Fibroblast of skin of left quadriceps (primary cell): ENCODE results near the gene PIK3R3.
A peak's percentile ranks its signal among the peaks of the same experiment; 100 is the strongest.
"Not testable (repeated sequence)": the region's sequence is repeated elsewhere in the genome, so short reads cannot be mapped to it uniquely, and the experiment has no call there.

Experiments used
- DNase-seq, 2 experiments: peaks; one replicate each; pipeline ENCODE4 v3.0.0-alpha.2; 2013; ENCODE audit warnings: low read depth in 2 of 2

PIK3R3 gene

DNA sequence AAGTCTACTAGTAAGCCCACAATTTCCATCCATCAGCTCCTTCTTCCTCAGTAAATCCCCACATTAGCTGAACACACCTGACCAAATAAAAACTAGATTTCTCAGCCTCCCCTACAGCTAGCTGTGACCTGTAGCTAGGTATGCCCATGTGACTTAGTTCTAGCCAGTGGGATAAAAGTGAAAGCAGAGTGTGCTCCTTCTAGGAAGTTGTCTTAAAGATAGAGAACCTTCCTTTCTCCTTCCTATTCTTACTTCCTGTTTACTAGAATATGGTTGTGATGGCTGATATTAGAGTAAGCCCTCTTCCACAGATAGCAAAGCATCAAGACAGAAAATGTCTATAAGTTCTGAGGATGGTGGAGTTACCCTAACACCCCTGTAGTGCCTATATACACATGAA lies 67.0 kb downstream of the PIK3R3 start:
- DNase-seq = no peak

DNA sequence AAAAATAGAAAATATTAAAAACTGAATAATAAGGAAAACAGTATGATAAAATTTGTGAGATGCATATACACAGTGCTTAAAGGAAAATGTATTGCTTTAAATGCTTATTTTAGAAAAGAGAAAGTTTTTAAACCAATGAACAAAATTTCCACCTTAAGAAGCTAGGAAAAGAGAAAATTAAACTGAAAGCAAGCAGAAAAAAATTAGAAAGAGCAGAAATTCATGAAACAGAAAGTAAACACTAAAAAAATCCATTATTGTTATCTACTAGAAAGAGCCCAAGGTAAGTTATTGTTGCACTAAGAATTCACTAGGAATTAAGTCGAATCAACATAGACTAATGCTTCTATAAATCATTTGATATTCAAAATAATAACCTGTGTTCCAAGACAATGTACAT lies 67.7 kb downstream of the PIK3R3 start:
- no peak for DNase-seq

DNA sequence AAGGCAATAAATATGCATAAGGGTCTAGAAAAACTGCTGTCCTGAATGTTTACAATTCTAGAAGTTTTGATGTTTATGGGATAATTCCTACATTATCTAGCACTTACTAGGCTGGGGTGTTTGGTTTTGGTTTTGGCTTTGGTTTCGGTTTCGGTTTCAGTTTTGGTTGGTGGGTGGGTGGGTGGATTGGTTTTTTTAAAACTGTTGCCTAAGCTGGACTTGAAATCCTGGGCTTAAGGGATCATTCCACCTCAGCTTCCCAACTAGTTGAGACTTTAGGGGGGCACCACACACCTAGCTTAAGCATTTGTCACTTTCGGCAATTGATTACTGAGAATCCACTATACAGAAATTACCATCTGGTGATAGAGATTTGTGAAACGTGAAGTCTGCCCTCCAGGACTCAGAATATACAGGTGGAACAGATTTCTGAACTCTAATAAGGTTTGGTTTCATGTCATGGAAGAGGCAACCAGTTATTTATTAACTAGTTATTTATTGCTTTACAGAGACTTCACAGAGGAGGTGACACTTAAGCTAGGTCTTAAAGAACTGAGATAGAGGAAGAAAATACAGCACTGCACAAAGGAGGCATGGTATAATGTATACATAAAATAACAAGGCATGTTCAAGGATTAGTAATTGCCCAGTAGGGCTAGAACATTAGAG lies 69.6 kb downstream of the PIK3R3 start:
- no peak for DNase-seq

DNA sequence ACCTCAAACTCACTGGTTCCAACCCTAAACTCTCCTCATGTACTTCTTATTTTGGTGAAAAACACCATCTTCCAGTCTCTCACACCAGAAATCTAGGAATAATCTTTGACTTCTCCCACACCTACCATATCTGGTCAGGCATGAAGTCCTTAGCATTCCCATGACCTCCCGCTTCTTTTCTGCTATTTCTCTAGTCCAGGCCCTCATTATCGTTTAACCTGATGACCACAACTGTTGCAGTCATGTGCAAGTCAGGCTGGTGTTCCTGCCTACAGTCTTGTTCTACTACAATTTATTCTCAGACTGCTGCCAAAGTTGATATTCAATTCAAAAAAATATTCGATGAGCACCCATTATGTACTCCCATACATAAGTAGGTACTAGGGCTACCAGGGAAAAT lies 71.3 kb downstream of the PIK3R3 start:
- no peak for DNase-seq

DNA sequence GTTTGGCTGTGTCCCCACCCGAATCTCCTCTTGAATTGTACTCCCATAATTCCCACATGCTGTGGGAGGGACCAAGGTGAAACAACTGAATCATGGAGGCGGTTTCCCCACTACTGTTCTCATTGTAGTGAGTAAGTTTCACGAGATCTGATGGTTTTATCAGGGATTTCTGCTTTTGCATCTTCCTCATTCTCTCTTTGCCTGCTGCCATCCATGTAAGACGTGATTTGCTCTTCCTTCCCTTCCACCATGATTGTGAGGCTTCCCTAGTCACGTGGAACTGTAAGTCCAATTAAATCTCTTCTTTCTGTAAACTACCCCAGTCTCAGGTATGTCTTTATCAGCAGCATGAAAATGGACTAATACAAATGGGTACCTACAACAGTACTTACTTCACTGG lies 73.5 kb downstream of the PIK3R3 start:
- DNase-seq = no peak

DNA sequence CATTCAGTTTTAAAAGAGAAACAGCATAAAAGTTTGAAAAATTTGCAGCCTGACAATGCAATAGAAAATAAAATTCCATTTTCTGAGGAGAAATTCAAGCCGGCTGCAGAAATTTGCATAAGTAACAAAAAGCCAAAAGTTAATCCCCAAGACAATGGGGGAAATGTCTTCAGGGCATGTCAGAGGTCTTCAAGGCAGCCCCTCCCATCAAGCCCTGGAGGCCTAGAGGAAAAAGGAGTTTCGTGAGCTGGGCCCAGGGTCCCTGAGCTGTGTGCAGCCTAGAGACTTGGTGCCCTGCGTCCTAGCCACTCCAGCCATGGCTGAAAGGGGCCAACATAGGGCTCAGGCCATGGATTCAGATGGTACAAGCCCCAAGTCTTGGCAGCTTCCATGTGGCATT lies 74.6 kb downstream of the PIK3R3 start:
- no peak for DNase-seq

DNA sequence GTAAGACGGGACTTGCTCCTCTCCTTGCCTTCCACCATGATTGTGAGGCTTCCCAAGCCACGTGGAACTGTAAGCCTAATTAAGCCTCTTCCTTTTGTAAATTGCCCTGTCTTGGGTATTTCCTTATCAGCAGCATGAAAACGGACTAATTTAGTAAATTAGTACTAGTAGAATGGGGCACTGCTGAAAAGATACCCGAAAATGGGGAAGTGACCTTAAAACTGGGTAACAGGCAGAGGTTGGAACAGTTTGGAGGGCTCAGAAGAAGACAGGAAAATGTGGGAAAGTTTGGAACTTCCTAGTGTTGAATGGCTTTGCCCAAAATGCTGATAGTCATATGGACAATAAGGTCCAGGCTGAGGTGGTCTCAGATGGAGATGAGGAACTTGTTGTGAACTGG lies 75.2 kb downstream of the PIK3R3 start:
- not testable (repeated sequence) for DNase-seq

DNA sequence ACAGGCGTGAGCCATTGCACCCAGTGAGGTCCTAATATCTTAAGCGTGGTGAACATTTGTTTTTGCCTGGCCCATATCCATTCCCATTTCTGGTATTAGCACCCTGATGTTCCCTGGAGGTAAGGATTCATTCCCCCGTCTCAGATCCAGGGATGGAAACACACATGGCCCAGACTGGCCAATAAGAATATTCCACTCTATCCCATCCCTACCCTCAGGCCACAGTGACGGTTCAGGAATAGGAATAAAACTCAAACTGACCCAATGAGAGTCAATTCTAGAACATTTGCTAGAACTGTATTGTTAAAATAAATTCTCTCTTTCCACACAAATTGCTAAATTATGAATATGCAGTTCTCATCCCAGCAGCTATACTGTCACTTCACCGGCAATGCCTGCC lies 76.1 kb downstream of the PIK3R3 start:
- DNase-seq = no peak

DNA sequence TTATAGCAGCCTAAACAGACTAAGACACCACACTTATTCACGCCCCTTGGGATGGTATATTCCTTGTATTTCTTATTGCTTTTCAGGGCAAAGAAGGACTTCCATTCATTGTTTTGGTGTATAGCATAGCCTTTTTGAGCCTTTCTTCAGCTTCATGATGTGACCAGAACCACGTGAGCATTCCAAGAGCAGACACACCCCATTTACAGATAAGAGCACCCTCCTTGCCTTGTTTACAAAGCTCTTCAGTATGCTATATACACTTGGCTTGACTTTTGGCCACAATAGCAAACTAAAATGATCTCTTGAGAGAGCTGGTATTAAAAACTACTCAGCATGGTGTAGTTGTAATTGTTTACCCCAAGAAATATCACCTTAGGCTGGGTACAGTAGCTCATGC lies 78.7 kb downstream of the PIK3R3 start:
- no peak for DNase-seq

DNA sequence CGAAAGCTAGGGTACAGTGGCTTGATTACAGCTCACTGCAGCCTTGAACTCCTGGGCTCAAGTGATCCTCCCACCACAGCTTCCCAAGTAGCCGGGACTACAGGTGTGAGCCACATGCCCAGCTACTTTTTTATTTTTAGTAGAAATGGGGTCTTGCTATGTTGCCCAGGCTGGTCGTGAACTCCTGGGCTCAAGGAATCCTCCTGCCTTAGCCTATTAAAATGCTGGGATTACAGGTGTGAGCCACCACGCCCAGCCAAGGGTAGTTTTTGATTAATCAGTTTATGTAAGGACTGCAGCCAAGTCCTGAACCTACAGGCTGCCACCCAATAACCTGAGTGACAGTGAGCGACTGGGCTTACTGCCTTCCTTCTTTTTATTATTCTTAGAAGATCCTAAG lies 88.3 kb downstream of the PIK3R3 start:
- DNase-seq = no peak

DNA sequence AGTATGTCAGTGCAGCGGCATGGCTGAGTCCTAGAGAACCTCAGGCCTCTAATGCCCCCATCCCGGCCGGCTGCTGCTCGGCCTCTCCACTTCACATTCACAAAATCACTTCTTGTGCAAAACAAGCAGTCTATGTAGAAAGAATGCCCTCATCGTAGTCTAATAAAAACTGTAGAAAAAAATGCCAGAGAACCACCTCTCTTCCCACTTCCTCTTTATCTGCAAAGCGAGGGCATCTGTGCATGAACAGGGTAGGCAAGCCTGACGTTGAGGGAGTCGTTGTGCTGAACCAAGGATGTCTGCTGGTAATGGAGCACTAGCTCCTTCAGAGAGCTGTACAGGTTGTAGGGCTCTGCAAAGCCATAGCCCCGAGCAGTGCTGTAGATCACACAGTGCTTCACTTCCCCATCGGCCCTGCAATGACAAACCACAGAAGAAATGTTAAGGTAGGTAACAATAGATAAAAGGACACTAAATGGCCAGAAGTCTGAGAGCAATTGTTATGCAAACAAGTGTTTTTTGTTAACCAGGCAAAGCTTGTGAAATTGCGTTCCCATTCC lies 88.9 kb downstream of the PIK3R3 start:
- DNase-seq = no peak

DNA sequence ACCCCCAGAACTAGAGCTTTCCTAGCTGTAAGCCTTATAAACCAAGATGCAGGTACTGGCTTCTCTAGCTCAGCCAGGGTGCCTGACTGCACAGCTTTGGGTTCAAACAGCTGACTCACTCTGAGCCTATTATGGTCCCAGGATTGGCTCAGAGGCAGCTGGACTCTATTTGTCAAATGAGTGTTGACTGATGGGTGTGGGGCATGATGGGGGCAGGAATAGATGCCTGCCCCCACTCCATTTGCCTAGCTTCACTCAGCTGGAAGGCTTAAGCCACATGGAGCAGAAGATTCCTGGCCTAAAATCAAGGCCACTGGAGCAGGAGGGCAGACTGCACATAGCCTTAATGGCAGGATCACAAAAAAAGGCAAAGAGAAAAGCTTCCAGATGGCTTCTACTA lies 90.5 kb downstream of the PIK3R3 start:
- peak; percentile 4 to 8 for DNase-seq

DNA sequence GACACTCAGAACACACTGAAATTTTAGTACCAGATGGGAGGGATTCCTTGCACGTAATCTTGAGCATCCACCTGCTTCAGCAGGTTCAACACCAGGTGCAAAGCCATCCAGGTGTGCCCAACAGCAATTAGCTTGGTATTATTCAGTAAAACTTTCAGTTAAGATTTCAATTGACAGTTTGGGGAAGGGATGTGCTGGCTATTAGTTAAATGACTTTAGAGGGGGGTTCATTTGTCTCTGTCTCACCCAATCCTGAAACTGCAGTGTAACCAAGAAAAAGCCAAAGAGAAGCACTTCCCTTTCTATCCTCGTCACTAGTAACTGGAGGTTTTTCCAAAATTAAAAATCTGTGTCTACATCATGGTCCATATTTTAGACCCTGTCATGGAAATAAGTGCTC lies 90.9 kb downstream of the PIK3R3 start:
- DNase-seq = no peak

DNA sequence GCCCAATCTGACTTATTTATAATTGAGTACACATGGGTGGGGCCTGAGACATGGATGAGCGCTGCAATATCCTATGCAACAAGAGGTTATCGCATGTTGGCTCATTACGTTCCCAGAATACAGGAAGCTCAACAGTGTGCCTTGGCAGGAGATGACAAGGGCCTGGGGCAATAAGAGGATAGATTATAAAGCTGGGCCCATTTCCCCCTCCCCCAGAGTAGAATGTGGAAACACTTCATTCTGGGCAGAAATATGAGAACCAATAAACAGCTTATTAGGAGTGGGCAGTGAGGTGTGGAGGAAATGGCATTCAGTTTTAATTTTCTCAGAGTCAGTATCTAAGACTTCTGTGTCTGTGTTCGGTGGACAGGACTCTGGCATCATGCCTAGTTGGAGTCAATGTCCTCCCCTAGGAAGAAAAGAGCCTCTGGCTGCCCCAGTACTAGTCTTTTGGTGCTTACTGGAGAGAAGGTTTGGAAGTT lies 92.8 kb downstream of the PIK3R3 start:
- no peak for DNase-seq

DNA sequence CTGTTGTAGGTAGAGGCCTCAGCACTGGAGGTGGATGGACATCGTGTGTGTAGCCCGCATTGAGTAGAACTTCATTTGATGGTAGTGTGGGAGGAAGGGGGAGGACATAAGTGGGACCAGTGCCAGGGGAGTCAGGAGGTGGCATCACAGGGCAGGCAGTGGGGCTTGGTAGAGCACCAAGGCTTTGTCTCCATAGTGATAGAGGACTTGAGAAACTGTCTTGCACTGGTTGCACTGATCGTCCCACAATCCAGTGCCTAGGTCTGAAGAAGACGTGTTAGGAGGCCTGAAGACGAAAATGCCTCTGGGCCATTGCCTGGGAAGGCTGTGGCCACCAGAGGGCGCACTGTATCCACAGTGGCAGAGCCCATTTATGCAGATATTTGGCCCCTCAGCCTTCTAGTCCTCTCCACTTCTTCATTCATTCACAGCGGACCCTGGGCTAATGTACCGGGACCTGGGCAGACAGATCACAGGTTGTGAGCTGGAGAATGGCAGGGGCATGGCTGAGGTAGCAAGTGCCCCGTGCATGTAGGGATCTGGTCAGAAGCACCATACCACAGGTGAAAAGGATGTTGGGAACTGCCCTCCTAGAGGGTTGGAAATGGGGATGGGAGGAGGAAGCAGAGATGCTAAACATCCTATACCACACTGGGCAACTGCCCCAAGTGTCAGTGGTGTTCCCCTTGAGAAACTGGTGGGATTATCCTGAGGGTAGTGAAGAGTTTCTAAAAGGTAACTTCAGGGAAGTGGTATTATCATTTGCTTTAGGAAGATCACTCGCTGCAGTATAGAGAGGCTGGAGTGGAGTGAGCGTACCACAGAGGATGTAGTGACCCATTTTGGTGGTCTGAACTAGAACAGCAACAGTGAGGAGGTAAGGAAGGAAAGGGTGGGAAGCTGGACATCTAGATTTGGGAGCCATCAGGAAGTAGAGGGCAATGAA lies 95.3 kb downstream of the PIK3R3 start:
- DNase-seq = peak; percentile 51 to 60

DNA sequence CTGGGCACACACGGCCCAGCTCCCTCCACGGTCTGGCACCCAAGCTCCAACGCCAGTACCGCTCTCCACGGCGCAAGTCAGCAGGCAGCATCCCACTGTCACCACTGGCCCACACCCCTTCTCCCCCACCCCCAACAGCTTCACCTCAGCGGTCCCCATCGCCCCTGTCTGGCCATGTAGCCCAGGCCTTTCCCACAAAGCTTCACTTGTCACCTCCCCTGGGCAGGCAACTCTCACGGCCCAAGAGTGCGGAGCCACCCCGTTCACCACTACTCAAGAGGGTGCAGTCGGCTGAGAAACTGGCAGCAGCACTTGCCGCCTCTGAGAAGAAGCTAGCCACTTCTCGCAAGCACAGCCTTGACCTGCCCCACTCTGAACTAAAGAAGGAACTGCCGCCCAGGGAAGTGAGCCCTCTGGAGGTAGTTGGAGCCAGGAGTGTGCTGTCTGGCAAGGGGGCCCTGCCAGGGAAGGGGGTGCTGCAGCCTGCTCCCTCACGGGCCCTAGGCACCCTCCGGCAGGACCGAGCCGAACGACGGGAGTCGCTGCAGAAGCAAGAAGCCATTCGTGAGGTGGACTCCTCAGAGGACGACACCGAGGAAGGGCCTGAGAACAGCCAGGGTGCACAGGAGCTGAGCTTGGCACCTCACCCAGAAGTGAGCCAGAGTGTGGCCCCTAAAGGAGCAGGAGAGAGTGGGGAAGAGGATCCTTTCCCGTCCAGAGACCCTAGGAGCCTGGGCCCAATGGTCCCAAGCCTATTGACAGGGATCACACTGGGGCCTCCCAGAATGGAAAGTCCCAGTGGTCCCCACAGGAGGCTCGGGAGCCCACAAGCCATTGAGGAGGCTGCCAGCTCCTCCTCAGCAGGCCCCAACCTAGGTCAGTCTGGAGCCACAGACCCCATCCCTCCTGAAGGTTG lies 97.6 kb downstream of the PIK3R3 start:
- no peak for DNase-seq

DNA sequence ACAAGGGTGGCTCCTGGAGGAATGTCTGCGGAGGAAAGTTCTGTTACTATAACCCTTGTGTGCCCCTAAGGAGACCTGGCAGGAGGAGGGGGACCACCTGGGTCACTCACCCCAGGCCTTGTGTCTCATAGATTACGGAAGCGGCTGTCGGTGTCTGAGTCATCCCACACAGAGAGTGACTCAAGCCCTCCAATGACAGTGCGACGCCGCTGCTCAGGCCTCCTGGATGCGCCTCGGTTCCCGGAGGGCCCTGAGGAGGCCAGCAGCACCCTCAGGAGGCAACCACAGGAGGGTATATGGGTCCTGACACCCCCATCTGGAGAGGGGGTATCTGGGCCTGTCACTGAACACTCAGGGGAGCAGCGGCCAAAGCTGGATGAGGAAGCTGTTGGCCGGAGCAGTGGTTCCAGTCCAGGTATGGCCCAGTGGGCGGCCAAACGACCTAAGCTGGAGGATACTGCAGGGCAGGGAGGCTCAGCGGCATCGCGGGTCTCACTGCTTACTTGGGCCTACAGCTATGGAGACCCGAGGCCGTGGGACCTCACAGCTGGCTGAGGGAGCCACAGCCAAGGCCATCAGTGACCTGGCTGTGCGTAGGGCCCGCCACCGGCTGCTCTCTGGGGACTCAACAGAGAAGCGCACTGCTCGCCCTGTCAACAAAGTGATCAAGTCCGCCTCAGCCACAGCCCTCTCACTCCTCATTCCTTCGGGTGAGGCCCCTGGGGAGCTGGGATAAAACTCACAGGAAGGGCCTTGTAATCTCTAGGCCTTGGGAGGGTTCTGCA lies 101.4 kb downstream of the PIK3R3 start:
- DNase-seq = no peak

DNA sequence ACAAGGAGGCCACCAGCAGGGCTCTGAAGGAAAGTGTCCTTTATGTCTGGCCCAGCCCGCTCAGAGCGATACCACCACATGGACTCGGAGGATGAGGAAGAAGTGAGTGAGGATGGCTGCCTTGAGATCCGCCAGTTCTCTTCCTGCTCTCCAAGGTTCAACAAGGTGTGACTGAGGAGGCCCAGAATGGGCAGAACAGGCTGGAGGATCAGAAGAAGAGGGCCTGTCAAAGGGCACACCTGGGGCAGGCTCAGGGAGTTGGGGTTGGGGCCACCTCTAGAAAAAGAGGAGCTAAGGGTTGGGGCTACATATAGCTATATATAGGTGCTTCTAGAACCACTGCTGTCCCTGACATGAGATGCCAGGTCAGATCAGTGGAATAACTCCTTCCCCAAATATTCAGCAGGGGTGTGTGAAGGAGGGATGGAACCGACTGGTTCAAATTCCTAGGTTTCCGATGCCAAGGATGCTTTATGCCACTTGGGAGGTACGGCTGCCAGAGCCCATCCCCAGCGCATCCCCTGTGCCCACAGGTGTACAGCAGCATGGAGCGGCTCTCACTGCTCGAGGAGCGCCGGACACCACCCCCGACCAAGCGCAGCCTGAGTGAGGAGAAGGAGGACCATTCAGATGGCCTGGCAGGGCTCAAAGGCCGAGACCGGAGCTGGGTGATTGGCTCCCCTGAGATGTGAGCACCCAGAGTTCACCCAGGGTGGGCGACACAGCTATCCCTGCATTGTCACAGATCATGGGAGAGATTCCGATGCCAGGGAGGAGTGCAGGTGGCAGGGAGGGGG lies 102.2 kb downstream of the PIK3R3 start:
- DNase-seq = no peak

DNA sequence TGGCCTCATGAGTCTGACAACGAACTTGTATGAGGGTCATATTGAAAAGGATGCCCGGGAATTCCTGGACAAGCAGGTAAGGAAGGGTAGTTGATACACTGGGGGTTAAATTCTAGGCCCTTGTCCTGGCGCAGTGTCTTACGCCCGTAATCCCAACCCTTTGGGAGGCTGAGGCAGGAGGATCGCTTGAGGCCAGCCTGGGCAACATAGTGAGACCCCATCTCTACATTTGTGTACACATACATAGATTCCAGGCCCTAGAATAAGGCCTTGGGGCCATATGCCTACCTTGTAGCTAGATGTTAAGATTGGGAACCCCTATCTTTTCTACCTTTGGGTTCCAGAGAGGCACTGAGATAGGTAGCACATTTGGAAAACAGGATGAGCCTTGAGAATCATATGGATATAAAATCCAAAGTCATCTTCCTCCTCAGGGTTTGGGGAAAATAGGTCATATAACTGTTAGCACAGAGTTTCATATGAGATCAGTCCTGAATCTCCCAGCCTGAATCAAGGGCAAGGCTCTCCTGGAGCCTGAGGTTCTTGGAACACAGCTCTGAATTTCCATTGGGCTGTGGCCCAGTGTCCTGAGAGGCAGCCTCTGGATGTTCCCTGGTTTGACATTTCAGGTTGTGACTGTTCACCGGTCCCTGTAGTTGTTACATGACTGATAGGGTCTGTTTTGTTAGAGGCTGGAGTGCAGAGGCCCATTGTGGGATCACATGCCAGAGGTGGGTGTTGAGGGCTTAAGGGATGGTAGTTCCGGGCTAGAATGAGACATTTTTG lies 104.4 kb downstream of the PIK3R3 start:
- no peak for DNase-seq
